RWPE2 (cell line): ENCODE data around the gene CTNNA1.

Experiments used
- ATAC-seq: fragments of 200-7000 bp; cut with Tn5 transposase; 3 replicates; pipeline ENCODE4 v1.9.1; 2021; ENCODE audit warnings: low read depth
- DNase-seq: peaks from one replicate; pipeline ENCODE4 v3.0.0-alpha.2; 2020; ENCODE audit warnings: low spot score
- H3K27ac ChIP-seq: fragments of 450-650 bp; 2 replicates; pipeline ENCODE4 v1.5.1; 2017; ENCODE audit warnings: mild to moderate bottlenecking; ENCODE audit not compliant: poor library complexity, severe bottlenecking
- H3K27me3 ChIP-seq: fragments of 250-450 bp; sonication (Bioruptor Pico); 2 replicates; pipeline ENCODE4 v1.5.1; 2021; ENCODE audit warnings: mild to moderate bottlenecking, moderate library complexity; ENCODE audit not compliant: insufficient read depth, poor library complexity, severe bottlenecking
- H3K36me3 ChIP-seq: fragments of 250-450 bp; sonication (Bioruptor Pico); 2 replicates; pipeline ENCODE4 v1.5.1; 2020; ENCODE audit warnings: low read depth, mild to moderate bottlenecking, moderate library complexity
- H3K4me1 ChIP-seq: fragments of 250-450 bp; sonication (Bioruptor Pico); 2 replicates; pipeline ENCODE4 v1.5.1; 2021; ENCODE audit warnings: mild to moderate bottlenecking, moderate library complexity; ENCODE audit not compliant: insufficient read depth, poor library complexity, severe bottlenecking
- H3K4me3 ChIP-seq: fragments of 250-450 bp; sonication (Bioruptor Pico); 2 replicates; pipeline ENCODE4 v1.5.1; 2021; ENCODE audit warnings: mild to moderate bottlenecking, moderate library complexity; ENCODE audit not compliant: severe bottlenecking
- H3K9me3 ChIP-seq: fragments of 250-450 bp; sonication (Bioruptor Pico); 2 replicates; pipeline ENCODE4 v1.5.1; 2021; ENCODE audit warnings: mild to moderate bottlenecking, moderate library complexity; ENCODE audit not compliant: severe bottlenecking
- CTCF ChIP-seq: fragments of 450-650 bp; IDR thresholded peaks from one replicate; pipeline ENCODE4 v1.5.1; 2017; ENCODE audit warnings: mild to moderate bottlenecking, moderate library complexity; ENCODE audit not compliant: poor library complexity, severe bottlenecking

The CTNNA1 gene

GRCh38 chr5:138926688-138927448 is 173.6 kb downstream of the CTNNA1 start:
- TF ChIP-seq CTCF = no peak
- Histone ChIP-seq H3K4me1 (no peaks in the 10 kb centered on the region), H3K4me3 (no peak overlapping the region), H3K9me3 (no peaks in the 10 kb centered on the region), H3K27ac (no peak overlapping the region), H3K27me3 (no peaks in the 10 kb centered on the region), H3K36me3 (peaks cover 90% of the 10 kb centered on the region)
- no peak for ATAC-seq
- DNase-seq = no peak

GRCh38 chr5:138927544-138927943 is 174.3 kb downstream of the CTNNA1 start:
- Histone ChIP-seq H3K4me3 (no peak overlapping the region), H3K36me3 (peaks cover 91% of the 10 kb centered on the region), H3K4me1 (no peaks in the 10 kb centered on the region), H3K27me3 (no peaks in the 10 kb centered on the region), H3K27ac (no peak overlapping the region), H3K9me3 (no peaks in the 10 kb centered on the region)
- no peak for TF ChIP-seq CTCF
- DNase-seq (no peak), ATAC-seq (no peak)

GRCh38 chr5:138927979-138928378 is 174.8 kb downstream of the CTNNA1 start:
- no peak overlapping the region for H3K4me3 ChIP-seq
- DNase-seq (no peak), ATAC-seq (no peak)
- no peak for TF ChIP-seq CTCF
- H3K4me1 ChIP-seq = no peaks in the 10 kb centered on the region
- H3K9me3 ChIP-seq = no peaks in the 10 kb centered on the region
- H3K27me3 ChIP-seq = no peaks in the 10 kb centered on the region
- no peak overlapping the region for H3K27ac ChIP-seq
- peaks cover 94% of the 10 kb centered on the region for H3K36me3 ChIP-seq

GRCh38 chr5:138929571-138929955 is 176.3 kb downstream of the CTNNA1 start:
- no peak for TF ChIP-seq CTCF
- ATAC-seq = no peak
- H3K9me3 ChIP-seq = no peaks in the 10 kb centered on the region
- H3K27ac ChIP-seq = no peak overlapping the region
- no peaks in the 10 kb centered on the region for H3K4me1 ChIP-seq
- H3K4me3 ChIP-seq = no peak overlapping the region
- no peak for DNase-seq
- no peaks in the 10 kb centered on the region for H3K27me3 ChIP-seq
- peaks cover 94% of the 10 kb centered on the region for H3K36me3 ChIP-seq

- peaks cover 92% of the 10 kb centered on the region for H3K36me3 ChIP-seq
- H3K9me3 ChIP-seq = no peaks in the 10 kb centered on the region
- no peak overlapping the region for H3K27ac ChIP-seq
- no peak overlapping the region for H3K4me3 ChIP-seq
- DNase-seq (no peak), ATAC-seq (no peak)
- H3K4me1 ChIP-seq = no peaks in the 10 kb centered on the region
- no peak for TF ChIP-seq CTCF
- H3K27me3 ChIP-seq = no peaks in the 10 kb centered on the region
Measured at GRCh38 chr5:138930371-138931097, 177.3 kb downstream of the CTNNA1 start.
